ENCODE data around the gene COL4A1. TPM values are rescaled to one million over a fixed set of nuclear protein-coding genes. Genes with fewer than 3 reads are reported as not detected.
A peak's percentile ranks its signal among the peaks of the same experiment; 100 is the strongest.

Gene COL4A1
- polyA plus RNA-seq, 1 experiment = 210 TPM

- POLR2A ChIA-PET = no interaction called here
- Histone ChIP-seq H3K27me3 (ENCODE audit: control insufficient read depth, insufficient read depth, low read length) (no peaks in the 10 kb centered on the region), H3K27ac (ENCODE audit: low read depth, low read length) (no peak overlapping the region), H3K4me3 (ENCODE audit: low read depth, low read length) (no peak overlapping the region), H3K9me3 (ENCODE audit: control insufficient read depth, insufficient read depth, low read length) (no peaks in the 10 kb centered on the region)
- no peak for TF ChIP-seq CTCF (IDR thresholded peaks at IDR 0.05; ENCODE audit: low read depth, low read length)
- CTCF ChIA-PET = interaction anchor here (1.3 kb wide), 1 partner anchor 177 kb away, joined by 5 read pairs; no protein-coding TSS in a partner anchor
- no peak for DNase-seq (ENCODE audit: low read depth, low spot score)
Measured at GRCh38 chr13:110278859-110279258, 28.1 kb downstream of the COL4A1 start.

- no peak for DNase-seq (ENCODE audit: low read depth, low spot score)
- H3K9me3 ChIP-seq (ENCODE audit: control insufficient read depth, insufficient read depth, low read length) = no peaks in the 10 kb centered on the region
- TF ChIP-seq CTCF (IDR thresholded peaks at IDR 0.05; ENCODE audit: low read depth, low read length) = no peak
- POLR2A ChIA-PET = interaction anchor here (1.7 kb wide), 1 partner anchor 23 kb away, joined by 3 read pairs; no protein-coding TSS in a partner anchor
- H3K4me3 ChIP-seq (ENCODE audit: low read depth, low read length) = no peak overlapping the region
- H3K27ac ChIP-seq (ENCODE audit: low read depth, low read length) = no peak overlapping the region
- H3K27me3 ChIP-seq (ENCODE audit: control insufficient read depth, insufficient read depth, low read length) = no peaks in the 10 kb centered on the region
- CTCF ChIA-PET = no interaction called here
Measured at GRCh38 chr13:110277357-110277975, 29.5 kb downstream of the COL4A1 start.

- TF ChIP-seq CTCF (IDR thresholded peaks at IDR 0.05; ENCODE audit: low read depth, low read length) = no peak
- no peak overlapping the region for H3K4me3 ChIP-seq (ENCODE audit: low read depth, low read length)
- H3K27me3 ChIP-seq (ENCODE audit: control insufficient read depth, insufficient read depth, low read length) = no peaks in the 10 kb centered on the region
- ChIA-PET CTCF (no interaction called here), POLR2A (no interaction called here)
- no peak overlapping the region for H3K27ac ChIP-seq (ENCODE audit: low read depth, low read length)
- DNase-seq (ENCODE audit: low read depth, low spot score) = no peak
- no peaks in the 10 kb centered on the region for H3K9me3 ChIP-seq (ENCODE audit: control insufficient read depth, insufficient read depth, low read length)
Measured at GRCh38 chr13:110276553-110276950, 30.4 kb downstream of the COL4A1 start.

- ChIA-PET POLR2A (no interaction called here), CTCF (no interaction called here)
- Histone ChIP-seq H3K27me3 (ENCODE audit: control insufficient read depth, insufficient read depth, low read length) (no peaks in the 10 kb centered on the region), H3K4me3 (ENCODE audit: low read depth, low read length) (no peak overlapping the region), H3K9me3 (ENCODE audit: control insufficient read depth, insufficient read depth, low read length) (no peaks in the 10 kb centered on the region), H3K27ac (ENCODE audit: low read depth, low read length) (no peak overlapping the region)
- TF ChIP-seq CTCF (IDR thresholded peaks at IDR 0.05; ENCODE audit: low read depth, low read length) = no peak
- no peak for DNase-seq (ENCODE audit: low read depth, low spot score)
Measured at GRCh38 chr13:110275931-110276552, 30.9 kb downstream of the COL4A1 start.

GRCh38 chr13:110274687-110275086 is 32.3 kb downstream of the COL4A1 start:
- no peak for DNase-seq (ENCODE audit: low read depth, low spot score)
- no peak overlapping the region for H3K27ac ChIP-seq (ENCODE audit: low read depth, low read length)
- CTCF ChIA-PET = interaction anchor here (0.8 to 1.4 kb wide), 2 partner anchors 12 to 27 kb away, joined by 3 to 4 read pairs; no protein-coding TSS in a partner anchor
- POLR2A ChIA-PET = no interaction called here
- H3K4me3 ChIP-seq (ENCODE audit: low read depth, low read length) = no peak overlapping the region
- peak; percentile 16; the same call in 1 of the 2 replicates for TF ChIP-seq CTCF (IDR thresholded peaks at IDR 0.05; ENCODE audit: low read depth, low read length)
- H3K9me3 ChIP-seq (ENCODE audit: control insufficient read depth, insufficient read depth, low read length) = no peaks in the 10 kb centered on the region
- H3K27me3 ChIP-seq (ENCODE audit: control insufficient read depth, insufficient read depth, low read length) = no peaks in the 10 kb centered on the region

Data from AG04450 (cell line).